Caco-2 (cell line): ENCODE data around the gene PIM3. TPM values are rescaled to one million over a fixed set of nuclear protein-coding genes. Genes with fewer than 3 reads are reported as not detected.
"Not testable (repeated sequence)": the region's sequence is repeated elsewhere in the genome, so short reads cannot be mapped to it uniquely, and the experiment has no call there.

Source experiments
- BruUV-seq: library from RNA; stranded (reverse); fragments of 400-500 nt; replicated peaks from 2 replicates; lab custom pipeline; 2021; lab: Mats Ljungman, UMichigan
- CTCF ChIA-PET: fragments of 300-600 bp; sonication (Branson Sonifier 250); formaldehyde crosslinking; loops from one replicate; lab custom pipeline; 2022; ENCODE audit warnings: antibody characterized with exemption; lab: Charles Lee
- POLR2A ChIA-PET: fragments of 300-600 bp; sonication (Branson Sonifier 250); formaldehyde crosslinking; loops from one replicate; lab custom pipeline; 2022; ENCODE audit warnings: antibody characterized with exemption; lab: Charles Lee
- DNase-seq, 2 experiments: peaks; one replicate each; pipeline versions ENCODE4 v3.0.0 to v3.0.0-alpha.2; 2020 to 2022
- H3K27me3 ChIP-seq: replicated peaks from 2 replicates; pipeline ENCODE4 v1.6.0; 2011; ENCODE audit warnings: low read length; ENCODE audit not compliant: control insufficient read depth, insufficient read depth
- H3K36me3 ChIP-seq: 2 replicates; pipeline ENCODE4 v1.5.1; 2011; ENCODE audit warnings: low read length; ENCODE audit not compliant: control insufficient read depth, insufficient read depth
- H3K4me1 ChIP-seq: fragments of 250-450 bp; sonication (Bioruptor Pico); 2 replicates; pipeline ENCODE4 v1.5.1; 2020; ENCODE audit warnings: mild to moderate bottlenecking
- H3K4me3 ChIP-seq: 2 replicates; pipeline ENCODE4 v1.5.1; 2011; ENCODE audit warnings: low read depth, mild to moderate bottlenecking, control low read depth, low read length
- H3K9me3 ChIP-seq: fragments of 250-450 bp; sonication (Bioruptor Pico); 2 replicates; pipeline ENCODE4 v1.5.1; 2020; ENCODE audit warnings: mild to moderate bottlenecking, moderate library complexity
- H3K27ac Mint-ChIP-seq: one replicate; pipeline ENCODE4 v1.8.0; 2022; ENCODE audit warnings: mixed read lengths; ENCODE audit not compliant: unreplicated experiment
- H3K27me3 Mint-ChIP-seq: one replicate; pipeline ENCODE4 v1.8.0; 2022; ENCODE audit warnings: mixed read lengths; ENCODE audit not compliant: insufficient read depth, unreplicated experiment
- H3K36me3 Mint-ChIP-seq: one replicate; pipeline ENCODE4 v1.8.0; 2022; ENCODE audit warnings: mild to moderate bottlenecking, mixed read lengths; ENCODE audit not compliant: insufficient read depth, unreplicated experiment
- H3K4me1 Mint-ChIP-seq: one replicate; pipeline ENCODE4 v1.8.0; 2022; ENCODE audit warnings: low read depth, mixed read lengths; ENCODE audit not compliant: unreplicated experiment
- H3K4me3 Mint-ChIP-seq: one replicate; pipeline ENCODE4 v1.8.0; 2022; ENCODE audit warnings: mild to moderate bottlenecking, moderate library complexity, mixed read lengths; ENCODE audit not compliant: unreplicated experiment
- H3K9me3 Mint-ChIP-seq: one replicate; pipeline ENCODE4 v1.8.0; 2022; ENCODE audit warnings: mixed read lengths; ENCODE audit not compliant: unreplicated experiment
- intact Hi-C: fragments of 100-400 bp; cut with micrococcal nuclease; formaldehyde crosslinking; loops from one replicate; pipeline ENCODE4 v1.10.0; 2022; ENCODE audit not compliant: unreplicated experiment
- total RNA-seq: library from RNA; stranded (reverse); gene quantifications from 2 replicates; pipeline ENCODE4 v1.2.3, GENCODE V29; 2022
- TF ChIP-seq, protein P1 (sequence below), 2 experiments: fragments of 200-600 bp in 1 of 2; IDR thresholded peaks; 1 replicate in 1 of 2; 2 replicates in 1 of 2; pipeline versions ENCODE4 v1.5.1 to v1.8.0; 2011 to 2022; ENCODE audit warnings: antibody characterized with exemption in 1 of 2, control low read depth in 1 of 2, inconsistent platforms in 1 of 2, low read depth in 1 of 2, low read length in 1 of 2, mild to moderate bottlenecking in 1 of 2, moderate library complexity in 1 of 2; ENCODE audit not compliant: insufficient read depth in 1 of 2, severe bottlenecking in 1 of 2, unreplicated experiment in 1 of 2

PIM3 gene
- total RNA-seq, 1 experiment from 2014 or later, result 39.6 TPM

DNA sequence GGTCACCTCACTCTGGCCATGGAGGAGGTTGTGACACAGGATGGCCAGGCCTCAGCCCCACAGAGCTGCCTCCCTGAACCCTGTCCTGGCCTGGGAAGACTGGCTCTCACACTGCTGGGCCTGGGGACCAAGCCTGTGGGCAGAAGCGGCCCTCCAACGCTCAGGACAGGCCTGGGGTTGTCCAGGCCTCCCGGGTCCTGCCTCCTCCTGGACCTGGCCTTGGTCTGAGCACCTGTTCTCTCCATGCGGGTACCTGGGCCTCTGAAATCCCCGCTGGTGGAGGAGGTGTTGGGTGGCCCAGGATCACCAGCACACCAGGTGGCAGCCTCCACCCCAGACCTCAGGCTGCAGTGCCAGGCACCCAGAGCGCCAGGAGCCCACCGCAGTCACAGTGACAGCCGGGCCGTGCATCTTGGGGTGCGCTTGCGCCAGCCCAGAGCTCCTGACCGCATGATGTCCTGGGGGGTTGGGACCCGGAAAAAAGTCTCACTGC, 16.1 kb upstream of the PIM3 start:
- Mint-ChIP-seq H3K4me3 (no peak overlapping the region), H3K36me3 (peaks cover 5% of the 10 kb centered on the region), H3K27me3 (no peaks in the 10 kb centered on the region), H3K27ac (no peak overlapping the region), H3K4me1 (no peaks in the 10 kb centered on the region), H3K9me3 (no peaks in the 10 kb centered on the region)
- Histone ChIP-seq H3K9me3 (peaks cover 5% of the 10 kb centered on the region; the same call in 1 of the 2 replicates), H3K36me3 (no peaks in the 10 kb centered on the region), H3K27me3 (no peaks in the 10 kb centered on the region), H3K4me3 (no peak overlapping the region), H3K4me1 (peaks cover 37% of the 10 kb centered on the region)
- ChIA-PET CTCF (no interaction called here), POLR2A (no interaction called here)
- no peak for DNase-seq
- no TSS peak for BruUV-seq
- TF ChIP-seq, protein P1, sequence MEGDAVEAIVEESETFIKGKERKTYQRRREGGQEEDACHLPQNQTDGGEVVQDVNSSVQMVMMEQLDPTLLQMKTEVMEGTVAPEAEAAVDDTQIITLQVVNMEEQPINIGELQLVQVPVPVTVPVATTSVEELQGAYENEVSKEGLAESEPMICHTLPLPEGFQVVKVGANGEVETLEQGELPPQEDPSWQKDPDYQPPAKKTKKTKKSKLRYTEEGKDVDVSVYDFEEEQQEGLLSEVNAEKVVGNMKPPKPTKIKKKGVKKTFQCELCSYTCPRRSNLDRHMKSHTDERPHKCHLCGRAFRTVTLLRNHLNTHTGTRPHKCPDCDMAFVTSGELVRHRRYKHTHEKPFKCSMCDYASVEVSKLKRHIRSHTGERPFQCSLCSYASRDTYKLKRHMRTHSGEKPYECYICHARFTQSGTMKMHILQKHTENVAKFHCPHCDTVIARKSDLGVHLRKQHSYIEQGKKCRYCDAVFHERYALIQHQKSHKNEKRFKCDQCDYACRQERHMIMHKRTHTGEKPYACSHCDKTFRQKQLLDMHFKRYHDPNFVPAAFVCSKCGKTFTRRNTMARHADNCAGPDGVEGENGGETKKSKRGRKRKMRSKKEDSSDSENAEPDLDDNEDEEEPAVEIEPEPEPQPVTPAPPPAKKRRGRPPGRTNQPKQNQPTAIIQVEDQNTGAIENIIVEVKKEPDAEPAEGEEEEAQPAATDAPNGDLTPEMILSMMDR (IDR thresholded peaks at IDR 0.05; ENCODE audit: insufficient read depth in 1 of 2, low read depth in 1 of 2, low read length in 1 of 2, severe bottlenecking in 1 of 2, unreplicated experiment in 1 of 2), result no peak
- intact Hi-C loops, result no loop called here

DNA sequence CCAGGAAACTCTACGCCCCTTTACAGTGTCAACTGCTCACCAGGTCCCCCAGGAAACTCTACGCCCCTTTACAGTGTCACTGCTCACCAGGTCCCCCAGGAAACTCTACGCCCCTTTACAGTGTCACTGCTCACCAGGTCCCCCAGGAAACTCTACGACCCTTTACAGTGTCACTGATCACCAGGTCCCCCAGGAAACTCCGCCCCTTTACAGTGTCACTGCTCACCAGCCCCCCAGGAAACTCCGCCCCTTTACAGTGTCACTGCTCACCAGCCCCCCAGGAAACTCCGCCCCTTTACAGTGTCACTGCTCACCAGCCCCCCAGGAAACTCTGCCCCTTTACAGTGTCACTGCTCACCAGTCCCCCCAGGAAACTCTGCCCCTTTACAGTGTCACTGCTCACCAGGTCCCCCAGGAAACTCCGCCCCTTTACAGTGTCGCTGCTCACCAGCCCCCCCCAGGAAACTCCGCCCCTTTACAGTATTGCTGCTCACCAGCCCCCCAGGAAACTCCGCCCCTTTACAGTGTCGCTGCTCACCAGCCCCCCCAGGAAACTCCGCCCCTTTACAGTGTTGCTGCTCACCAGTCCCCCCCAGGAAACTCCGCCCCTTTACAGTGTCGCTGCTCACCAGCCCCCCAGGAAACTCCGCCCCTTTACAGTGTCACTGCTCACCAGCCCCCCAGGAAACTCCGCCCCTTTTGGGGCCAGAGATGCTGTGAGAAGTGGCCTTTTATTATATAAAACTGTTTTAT, 15.4 kb upstream of the PIM3 start:
- H3K27me3 Mint-ChIP-seq, H3K9me3 Mint-ChIP-seq, H3K36me3 ChIP-seq, CTCF ChIA-PET, H3K4me3 ChIP-seq, POLR2A ChIA-PET, intact Hi-C loops, H3K9me3 ChIP-seq, H3K27me3 ChIP-seq, BruUV-seq, H3K4me3 Mint-ChIP-seq, H3K4me1 Mint-ChIP-seq, DNase-seq, H3K36me3 Mint-ChIP-seq: not testable (repeated sequence)
- peak overlapping the region; percentile 42 for H3K27ac Mint-ChIP-seq
- peaks cover 43% of the 10 kb centered on the region for H3K4me1 ChIP-seq

- DNase-seq, result no peak
These were observed 13.8 kb upstream of the PIM3 start for GRCh38 chr22:49946612-49947295.

More at GRCh38 chr22:49946612-49947295, 13.8 kb upstream of the PIM3 start:
- TF ChIP-seq, protein P1 (IDR thresholded peaks at IDR 0.05; ENCODE audit: insufficient read depth in 1 of 2, low read depth in 1 of 2, low read length in 1 of 2, severe bottlenecking in 1 of 2, unreplicated experiment in 1 of 2), result no peak
- ChIA-PET CTCF (interaction anchor here (0.6 to 1.1 kb wide), 3 partner anchors 10 to 84 kb away, joined by 3 to 4 read pairs (median 3); no protein-coding TSS in a partner anchor), POLR2A (no interaction called here)
- Mint-ChIP-seq H3K27me3 (no peaks in the 10 kb centered on the region), H3K36me3 (no peaks in the 10 kb centered on the region), H3K27ac (peak overlapping the region; percentile 32), H3K4me1 (no peaks in the 10 kb centered on the region), H3K4me3 (no peak overlapping the region), H3K9me3 (no peaks in the 10 kb centered on the region)
- Histone ChIP-seq H3K36me3 (no peaks in the 10 kb centered on the region), H3K9me3 (no peaks in the 10 kb centered on the region; the same call in 1 of the 2 replicates), H3K4me1 (peaks cover 56% of the 10 kb centered on the region), H3K27me3 (no peaks in the 10 kb centered on the region), H3K4me3 (no peak overlapping the region)
- BruUV-seq, result no TSS peak
- intact Hi-C loops, result no loop called here
